HG03354 (cell line): Measurements from ENCODE around the gene CA12.
"Not testable (repeated sequence)": the region's sequence is repeated elsewhere in the genome, so short reads cannot be mapped to it uniquely, and the experiment has no call there.

Source experiments
- ATAC-seq: cut with Tn5 transposase; IDR thresholded peaks from one replicate; pipeline ENCODE4 v1.9.1; 2021; ENCODE audit warnings: mild to moderate bottlenecking; ENCODE audit not compliant: unreplicated experiment, poor library complexity, severe bottlenecking

CA12 gene

DNA sequence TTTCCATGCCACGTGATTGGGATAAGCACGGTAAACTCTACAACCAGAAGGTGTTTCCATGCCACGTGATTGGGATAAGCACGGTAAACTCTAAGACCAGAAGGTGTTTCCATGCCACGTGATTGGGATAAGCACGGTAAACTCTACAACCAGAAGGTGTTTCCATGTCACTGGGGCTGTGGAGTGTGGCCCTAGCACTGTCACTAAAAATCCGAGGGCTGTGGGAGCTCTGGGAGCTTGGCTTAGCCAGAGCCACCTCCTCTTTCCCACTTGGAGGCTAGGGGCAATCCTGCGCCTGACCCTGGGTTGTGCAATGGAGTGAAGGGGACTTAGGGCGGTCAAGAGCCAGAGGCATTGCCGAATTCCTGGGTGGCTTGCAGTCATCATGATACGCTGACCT lies 60.7 kb downstream of the CA12 start:
- ATAC-seq = not testable (repeated sequence)

DNA sequence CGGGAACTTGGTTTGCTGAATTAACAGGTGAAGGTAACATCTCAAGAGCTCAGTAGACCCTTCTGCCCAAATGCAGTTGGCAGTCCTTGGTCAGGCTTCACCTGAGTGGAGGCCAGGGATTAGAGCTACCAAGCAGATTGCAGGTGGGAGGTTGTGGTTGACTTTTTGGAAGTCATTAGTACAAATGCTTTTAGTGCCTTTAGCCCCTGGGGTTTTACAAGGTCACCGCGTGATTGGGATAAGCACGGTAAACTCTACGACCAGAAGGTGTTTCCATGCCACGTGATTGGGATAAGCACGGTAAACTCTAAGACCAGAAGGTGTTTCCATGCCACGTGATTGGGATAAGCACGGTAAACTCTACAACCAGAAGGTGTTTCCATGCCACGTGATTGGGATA lies 61.2 kb downstream of the CA12 start:
- not testable (repeated sequence) for ATAC-seq

DNA sequence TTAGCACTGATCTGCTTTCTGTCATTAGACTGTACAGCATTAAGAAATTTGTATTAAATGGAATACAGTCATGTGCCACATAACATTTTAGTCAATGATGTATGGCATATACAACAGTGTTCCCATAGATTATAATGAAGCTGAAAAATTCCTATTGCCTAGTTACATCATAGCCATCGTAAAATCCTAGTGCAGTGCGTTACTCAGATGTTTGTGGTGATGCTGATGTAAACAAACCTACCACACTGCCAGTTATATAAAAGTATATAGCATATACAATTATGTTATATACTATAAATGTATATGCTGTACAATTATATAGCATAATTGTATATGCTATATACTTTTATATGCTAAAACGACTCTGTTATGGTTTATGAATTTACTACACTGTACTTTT lies 62.6 kb downstream of the CA12 start:
- ATAC-seq = no peak

DNA sequence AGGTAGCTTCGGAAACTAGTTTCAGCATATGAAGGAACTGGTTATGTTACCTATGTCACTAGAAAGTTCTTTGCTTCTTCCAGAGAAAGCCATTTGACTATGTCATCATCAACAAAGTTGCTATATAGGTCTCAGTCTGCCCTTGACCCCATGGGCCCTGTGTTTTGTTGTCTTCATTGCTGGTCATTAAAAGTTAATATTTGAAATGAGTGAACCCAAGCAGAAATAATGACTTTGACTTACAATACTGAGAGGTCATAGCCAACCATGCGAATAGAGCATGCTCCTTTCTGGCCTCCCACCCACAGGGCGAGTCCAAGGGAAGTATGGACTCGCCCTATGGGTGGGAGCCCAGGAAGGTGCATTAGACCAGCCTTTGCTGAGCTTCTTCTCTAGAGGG lies 63.3 kb downstream of the CA12 start:
- no peak for ATAC-seq

DNA sequence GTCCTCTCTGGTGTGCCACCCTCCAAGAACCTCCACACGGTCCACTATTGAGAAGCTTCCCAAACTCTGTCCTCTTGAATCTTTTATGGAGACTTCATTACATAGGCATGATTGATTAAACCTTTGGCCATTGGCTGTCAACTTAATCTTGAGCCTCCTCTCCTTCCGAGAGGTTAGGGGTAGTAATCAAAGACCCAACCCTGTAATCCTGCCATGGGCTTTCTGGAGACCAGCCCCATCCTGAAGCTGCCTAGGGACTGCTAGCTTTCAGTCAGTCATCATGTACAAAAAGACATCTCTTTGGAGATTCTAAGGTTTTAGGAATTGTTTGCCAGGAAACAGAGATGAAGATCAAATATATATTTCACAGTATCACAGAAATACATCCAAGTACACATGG lies 67.2 kb downstream of the CA12 start:
- ATAC-seq = no peak

DNA sequence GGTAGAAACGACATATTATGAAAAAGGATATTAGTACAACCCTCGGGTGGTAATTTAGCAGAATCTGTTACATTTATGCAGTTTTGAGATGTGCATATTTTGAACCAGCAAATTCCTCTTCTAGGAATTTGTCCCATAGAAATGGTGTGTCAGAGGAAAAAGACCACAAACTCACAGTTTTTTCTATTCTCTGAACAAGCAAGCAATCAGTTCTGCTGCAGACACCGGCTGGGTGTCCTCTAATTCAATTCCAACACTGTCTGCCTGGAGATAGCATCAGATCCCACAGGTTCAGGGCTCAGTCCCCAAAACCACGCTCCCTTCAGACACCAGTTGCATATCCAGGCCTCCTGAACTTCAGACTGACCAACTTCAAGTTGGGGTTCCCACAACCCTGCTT lies 67.8 kb downstream of the CA12 start:
- no peak for ATAC-seq

DNA sequence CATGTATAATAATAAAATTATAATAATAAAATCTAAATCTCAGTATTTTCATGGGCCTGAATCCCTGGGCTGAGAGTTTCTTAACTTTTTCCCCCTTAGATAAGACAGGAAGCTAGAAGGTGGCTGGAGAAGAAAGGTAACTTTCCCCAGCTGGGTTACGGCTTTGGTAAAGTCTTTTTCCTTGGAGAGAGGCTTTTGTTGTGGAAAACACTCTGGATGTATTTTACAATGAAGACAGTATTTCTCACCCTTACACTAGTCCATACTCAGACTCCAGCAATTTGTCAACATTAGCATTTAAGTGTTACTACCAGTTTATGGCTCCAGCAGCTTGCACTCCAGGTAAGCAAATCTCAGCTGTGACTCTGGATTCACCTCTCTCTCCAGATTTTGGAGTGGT lies 69.4 kb downstream of the CA12 start:
- no peak for ATAC-seq

DNA sequence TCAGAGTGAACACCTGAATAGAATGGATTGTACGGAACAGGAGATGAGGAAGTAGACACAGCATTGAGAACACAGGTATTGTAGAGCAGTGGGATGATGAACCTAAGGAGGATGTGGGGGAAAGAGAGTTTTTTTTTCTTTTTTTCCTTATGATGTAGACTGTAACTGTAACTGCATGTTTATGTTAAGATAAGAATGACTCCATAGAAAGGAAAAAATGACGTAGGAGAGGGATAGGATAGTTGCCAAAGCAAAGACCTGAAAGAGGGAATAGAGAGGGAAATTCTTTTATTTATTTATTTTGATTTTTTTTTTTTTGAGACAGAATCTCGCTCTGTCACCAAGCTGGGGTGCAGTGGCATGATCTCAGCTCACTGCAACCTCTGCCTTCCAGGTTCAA lies 71.0 kb downstream of the CA12 start:
- ATAC-seq = no peak

DNA sequence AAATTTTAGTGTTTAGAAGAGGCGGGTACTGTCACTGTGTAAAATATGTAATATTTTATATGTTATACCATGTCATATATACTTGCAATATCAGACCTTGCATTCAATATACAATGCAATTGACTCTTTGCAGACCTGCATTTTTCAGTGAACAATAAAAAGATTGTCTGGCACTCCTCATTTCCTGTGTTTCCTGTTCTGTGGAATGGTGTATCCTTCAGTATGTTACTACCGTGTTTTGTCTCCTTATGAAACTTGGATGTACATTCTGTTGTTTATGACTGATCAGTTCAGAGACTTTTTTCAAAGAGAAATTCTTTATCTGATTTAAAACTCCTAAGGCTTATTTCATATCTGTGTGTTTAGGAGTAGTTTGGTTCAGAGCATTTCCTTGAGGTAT lies 72.7 kb downstream of the CA12 start:
- no peak for ATAC-seq

DNA sequence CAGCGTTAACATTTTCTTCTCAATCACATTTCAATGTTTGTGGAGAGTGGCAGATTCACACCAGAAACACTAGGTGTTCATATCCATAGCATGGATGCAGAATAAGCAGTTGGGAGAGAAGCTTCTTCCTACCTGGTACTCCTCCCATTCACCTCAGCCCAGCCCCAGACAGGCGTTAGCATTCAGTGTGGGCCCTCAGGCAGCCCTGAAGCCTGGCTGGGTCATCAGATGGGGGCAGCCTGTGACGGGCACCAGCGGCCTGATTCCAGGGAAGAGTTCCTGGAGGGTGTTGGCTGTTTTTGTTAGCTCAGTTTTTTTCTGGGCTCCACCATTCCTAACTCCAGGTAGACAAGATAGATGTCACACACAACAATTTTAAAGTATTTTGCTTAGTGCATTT lies 73.2 kb downstream of the CA12 start:
- ATAC-seq = no peak

DNA sequence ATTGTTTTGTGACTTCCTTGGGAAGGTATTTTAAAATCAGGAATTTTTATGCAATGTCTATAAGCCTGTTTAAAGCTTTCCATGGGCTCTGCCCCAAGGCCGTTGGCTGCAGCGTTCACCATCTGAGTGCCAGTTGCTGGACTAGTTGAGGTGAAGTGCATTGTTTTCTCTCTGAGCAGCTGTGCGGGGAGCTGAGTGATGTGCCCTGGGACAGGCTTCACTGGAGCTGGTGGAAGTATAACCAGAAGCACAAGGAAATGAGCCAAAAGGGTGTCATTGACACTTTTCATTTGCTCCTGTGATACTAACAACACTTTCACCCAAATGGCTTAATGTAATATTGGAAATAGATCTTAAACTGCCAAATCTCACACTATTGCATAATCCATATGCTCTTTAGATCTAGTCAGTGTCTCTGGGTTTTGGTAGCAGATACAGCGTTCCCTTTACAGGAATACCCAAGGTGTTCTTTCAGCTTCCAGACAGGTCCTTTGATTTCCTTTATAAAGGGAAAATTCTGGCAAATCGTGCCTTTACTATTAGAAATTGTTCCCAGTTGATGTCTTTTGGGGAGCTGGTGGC lies 75.1 kb downstream of the CA12 start:
- ATAC-seq = no peak

DNA sequence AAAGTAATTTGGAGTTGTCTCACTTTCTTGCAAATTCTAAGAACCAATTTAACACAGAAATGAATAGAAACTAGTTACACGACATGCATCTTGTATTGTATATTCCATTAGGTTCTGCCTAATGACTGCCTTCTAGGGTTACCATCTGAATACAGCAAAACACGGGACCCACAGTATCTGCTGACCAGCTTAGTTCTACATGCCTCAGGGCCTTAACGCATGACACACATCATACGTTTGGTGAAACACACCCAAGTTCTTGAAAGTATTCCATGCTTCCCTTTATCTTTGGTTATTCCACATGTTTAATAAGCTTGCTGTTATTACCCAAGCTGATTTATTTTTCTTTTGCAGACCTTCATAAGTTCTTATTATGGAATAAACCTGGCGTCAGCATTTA lies 76.4 kb downstream of the CA12 start:
- no peak for ATAC-seq

DNA sequence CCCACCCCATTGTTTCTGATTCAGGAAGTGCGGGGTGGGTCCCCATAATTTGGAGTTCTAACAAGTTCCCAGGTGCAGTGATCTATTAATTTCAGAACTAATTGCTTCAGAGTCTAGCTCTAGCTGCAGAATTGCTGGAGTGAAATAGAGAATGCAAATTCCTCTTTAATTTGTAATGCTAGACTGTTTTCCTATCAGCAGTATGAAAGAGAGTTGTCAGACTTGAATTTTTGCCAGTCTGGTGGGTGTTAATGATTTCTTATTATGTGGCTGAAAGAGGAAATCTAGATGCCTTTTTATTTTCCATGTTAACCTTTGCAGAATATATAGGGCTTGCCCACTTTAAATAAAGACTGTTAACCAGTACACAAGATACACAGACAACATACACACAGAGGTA lies 80.6 kb downstream of the CA12 start:
- ATAC-seq = no peak

DNA sequence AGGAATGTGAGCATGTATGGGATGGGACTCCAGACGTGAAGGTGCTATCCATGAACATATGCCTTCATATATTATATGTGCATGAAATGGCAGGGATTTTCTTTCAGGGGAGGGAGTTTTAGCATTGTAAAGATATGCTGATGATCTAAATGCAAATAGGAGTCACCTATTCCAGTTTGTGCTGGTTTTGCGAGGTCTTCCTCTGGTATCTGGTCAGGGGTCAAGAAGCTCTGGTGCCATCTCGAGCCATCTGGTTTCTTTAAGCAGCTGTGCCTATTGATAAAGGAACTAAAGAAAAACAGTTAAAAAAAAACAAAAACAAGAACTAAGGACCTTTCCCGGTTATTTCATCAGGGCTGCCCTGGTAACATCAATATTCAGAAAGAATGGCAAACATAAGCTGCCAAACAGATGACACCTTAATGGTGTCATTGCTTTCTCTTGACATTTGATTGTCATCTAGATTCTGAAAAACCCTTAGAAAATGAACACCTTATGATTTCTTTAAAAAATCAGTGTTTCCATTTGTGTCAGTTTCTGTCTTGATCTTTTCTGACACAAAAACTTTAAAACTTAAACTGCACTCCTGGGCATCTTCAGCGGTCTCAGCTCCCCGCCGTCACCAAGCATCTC lies 81.6 kb downstream of the CA12 start:
- ATAC-seq = no peak

DNA sequence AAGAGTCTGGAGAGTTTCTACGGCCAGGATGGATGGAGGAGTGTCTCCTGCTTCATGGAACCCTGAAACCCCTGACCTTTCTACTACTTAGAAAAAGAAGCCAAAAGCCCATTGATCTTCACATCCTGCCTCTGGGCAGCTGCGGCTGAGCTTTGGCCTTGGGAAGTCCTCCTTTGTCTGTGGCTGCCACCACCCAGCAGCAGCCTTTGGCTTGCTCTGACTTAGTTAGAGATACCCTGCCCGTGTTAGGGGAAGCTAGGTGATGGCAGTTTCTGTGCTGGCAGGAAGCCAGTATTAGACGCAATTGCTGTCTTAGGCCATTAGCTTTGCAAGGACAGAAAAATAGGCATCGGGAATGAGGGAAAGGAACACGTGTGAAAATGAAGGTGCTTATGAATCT lies 85.5 kb downstream of the CA12 start:
- no peak for ATAC-seq

DNA sequence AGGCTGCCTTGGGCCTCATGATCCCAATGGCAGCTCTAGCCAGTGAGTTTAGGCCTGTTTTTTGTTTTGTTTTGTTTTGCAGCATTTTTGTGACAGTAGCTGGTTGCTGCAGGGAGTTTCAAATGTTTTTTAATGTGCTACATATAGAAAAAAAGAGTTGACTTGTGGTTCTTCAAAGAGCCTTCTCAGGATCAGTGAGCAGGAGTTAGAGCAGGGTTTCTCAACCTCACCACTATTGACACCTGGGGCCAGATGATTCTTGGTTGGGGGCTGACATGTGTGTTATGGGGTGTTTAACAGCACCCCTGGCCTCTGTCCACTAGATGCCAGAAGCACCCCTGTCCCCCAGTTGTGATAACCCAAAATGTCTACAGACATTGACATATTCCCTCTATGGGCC lies 86.3 kb downstream of the CA12 start:
- no peak for ATAC-seq

DNA sequence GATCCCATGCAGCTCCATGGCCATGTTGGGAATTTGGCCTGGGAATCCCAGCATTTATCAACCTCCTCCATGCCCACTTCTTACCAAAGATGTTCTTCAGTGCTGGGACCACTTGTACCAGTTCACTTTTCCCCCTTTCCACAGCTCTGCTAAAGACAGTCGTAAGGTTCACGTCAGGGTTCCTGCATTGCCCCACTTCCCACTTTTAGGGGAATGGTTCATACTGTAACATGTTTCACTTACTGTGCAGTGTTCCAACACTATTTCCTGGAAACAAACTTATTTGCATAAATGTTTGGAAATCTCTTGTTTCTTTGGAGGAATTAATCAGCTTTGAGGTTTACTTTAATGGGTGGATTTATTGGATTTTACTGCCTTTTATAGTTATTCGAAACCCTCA lies 87.3 kb downstream of the CA12 start:
- no peak for ATAC-seq

DNA sequence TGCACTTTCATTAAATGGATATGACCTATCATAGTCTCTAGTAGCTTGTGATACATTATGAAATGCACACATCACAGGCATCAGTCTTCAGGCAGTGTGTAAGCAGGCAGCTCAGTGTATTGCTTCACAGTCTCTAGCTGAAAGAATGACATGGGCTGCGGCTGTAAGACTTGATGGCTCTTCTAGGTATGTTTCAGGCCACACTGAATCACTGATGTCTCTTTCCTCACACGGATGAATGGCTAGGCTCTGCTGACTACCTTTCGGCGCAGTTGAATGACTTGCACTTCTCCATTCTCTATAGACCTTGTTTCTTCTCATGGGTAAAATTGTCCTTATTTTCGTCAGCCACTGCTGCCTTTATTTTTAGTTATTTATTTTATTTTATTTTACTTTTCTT lies 88.9 kb downstream of the CA12 start:
- no peak for ATAC-seq

DNA sequence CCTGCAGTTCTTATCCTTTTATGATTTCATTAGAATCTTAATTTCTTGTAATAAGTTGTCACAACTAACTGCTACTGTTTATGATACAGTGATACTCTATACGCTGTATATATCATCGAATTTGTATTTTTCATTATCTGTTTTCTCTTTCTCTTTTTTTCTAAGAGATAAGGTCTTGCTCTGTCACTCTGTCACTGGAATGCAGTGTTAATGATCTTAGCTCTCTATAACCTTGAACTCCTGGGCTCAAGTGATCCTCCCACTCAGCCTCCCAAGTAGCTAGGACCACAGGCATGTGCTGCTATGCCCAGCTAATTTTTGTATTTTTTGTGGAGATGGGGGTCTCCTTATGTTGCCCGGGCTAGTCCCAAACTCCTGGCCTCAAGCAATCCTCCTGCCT lies 89.4 kb downstream of the CA12 start:
- no peak for ATAC-seq

DNA sequence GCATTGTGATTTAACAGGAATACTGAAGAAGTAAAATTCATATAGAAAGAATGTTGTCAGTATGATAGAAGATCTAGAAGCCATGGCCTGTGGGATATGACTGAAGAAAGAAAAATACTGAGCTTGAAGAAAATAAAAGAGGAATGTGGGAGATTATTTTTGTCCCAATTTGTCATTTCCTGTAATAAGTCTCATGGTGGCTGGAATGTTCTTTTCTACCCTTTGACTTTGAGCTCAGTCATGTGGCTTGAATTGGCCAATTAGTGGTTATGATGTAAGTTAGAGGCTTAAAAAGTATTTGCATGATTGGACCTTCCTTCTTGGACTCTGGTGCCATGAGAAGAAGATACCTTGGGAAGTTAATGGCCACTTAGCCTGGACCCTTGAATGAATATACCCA lies 90.1 kb downstream of the CA12 start:
- ATAC-seq = no peak

DNA sequence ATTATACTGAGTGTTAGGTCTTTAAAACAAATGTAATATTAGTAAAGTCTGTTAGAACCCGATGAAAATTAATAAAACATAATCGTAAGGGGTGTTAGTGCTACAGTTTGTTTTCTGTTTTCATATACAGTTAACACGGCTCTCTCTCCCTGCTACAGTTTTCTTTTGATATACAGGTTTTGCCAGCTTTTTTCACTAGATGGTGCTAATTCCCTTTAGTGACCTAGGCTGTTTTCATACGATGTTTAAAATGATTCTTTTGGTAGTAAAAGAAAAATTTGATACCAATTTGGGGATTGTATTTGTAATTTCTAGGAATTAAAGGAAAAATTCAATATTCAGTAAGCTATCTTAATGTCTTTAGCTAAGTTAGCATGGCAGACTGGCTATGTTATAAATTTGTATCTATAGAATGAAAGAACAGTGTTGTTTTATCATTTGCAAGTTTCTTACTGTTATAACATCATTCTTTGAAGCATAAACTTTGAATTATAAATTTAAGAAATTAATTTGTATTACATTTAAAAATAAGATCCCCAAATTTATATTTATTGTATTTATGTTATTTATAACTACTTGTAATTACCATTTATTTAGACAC lies 92.8 kb downstream of the CA12 start:
- no peak for ATAC-seq

DNA sequence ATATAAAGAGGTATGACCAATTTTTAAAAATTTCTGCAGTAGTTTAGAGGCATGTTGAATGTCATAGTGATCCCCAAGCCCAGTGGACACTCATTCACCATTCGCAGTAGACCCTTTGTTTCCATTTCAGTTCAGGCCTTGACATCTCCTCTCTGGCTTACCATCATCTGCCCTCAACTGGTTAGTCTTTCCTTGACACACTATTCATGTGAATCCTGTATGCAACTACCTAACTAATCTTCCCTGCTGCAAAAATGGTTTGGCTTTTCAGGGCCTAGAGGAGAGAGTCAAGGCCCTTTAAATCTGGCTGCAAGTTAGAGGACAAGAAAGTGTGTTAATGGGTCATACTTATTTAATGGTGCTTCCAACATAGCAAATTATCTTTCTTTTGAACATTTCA lies 93.3 kb downstream of the CA12 start:
- no peak for ATAC-seq
